HG03378 (cell line): ENCODE measurements around the gene UFM1.
"Not testable (repeated sequence)": the region's sequence is repeated elsewhere in the genome, so short reads cannot be mapped to it uniquely, and the experiment has no call there.

Experiments
- ATAC-seq: cut with Tn5 transposase; IDR thresholded peaks from one replicate; pipeline ENCODE4 v1.9.1; 2021; ENCODE audit warnings: mild to moderate bottlenecking, moderate library complexity; ENCODE audit not compliant: unreplicated experiment

Gene UFM1

GRCh38 chr13:38349390-38350113, at the start of gene UFM1:
UFM1 (plus strand) TSS chr13:38349851; CDS start chr13:38349920, 69 bp downstream.
- peak; percentile 89 for ATAC-seq

- no peak for ATAC-seq
Measured at GRCh38 chr13:38301236-38301635, 48.4 kb upstream of the UFM1 start.

DNA sequence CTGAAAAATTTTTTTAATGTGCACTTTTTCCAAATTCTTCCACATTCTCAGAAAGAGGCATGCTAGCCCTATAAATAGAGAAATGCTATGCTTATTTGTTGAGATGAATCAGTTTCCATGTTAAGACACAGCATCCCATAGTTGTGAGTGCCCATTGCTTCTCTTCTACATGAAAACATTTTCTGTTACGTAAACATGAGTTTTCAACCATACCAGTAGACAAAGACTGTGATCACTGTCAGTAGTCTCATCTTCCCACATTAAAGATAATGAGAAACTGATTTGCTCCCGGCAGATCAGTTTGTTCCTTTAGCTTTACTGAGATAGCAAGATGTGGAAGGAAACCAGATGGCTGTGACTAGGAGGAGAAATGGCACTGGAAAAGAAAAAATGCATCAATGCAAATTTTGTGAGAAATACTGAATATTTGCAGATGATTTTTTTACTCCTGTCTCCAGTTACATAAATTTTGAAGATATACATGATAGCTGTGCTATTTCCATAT, 45.8 kb upstream of the UFM1 start:
- ATAC-seq: no peak

DNA sequence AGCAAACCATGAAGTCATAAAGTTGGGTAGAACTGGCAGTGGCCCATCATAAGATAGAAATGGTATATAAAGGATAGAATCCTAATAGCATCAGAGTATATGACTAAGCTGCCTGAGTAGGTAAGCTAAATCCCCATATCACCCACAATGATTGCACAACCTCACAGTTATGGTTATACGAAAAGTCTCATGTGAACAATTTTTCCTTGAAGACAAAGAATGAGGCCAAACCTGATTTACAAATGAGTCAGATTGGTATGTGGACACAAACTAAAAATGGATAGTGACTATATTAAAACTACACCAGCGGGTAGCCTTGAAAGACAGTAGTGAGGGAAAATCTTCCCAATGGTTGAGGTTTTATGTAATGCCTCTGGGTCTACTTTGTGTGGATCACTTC, 40.9 kb upstream of the UFM1 start:
- no peak for ATAC-seq

DNA sequence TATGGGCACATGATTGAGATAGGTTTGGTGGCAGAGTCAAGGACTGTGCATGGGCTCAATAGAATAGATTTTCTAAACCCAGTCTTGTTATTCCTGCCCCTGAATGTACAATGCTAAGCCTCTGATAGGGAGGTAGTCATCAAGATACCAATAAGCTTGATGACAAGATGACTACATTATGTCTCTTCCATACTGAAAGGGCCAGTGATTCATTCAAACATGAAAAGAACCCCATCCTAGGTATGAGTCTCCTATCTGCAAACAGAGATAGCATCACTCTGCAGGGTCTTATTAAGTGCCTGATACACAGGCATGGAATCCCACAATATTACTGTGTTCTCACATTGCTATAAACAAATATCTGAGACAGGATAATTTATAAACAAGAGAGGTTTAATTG, 40.3 kb upstream of the UFM1 start:
- ATAC-seq: no peak

- not testable (repeated sequence) for ATAC-seq
Measured at GRCh38 chr13:38311175-38311574, 38.5 kb upstream of the UFM1 start.

DNA sequence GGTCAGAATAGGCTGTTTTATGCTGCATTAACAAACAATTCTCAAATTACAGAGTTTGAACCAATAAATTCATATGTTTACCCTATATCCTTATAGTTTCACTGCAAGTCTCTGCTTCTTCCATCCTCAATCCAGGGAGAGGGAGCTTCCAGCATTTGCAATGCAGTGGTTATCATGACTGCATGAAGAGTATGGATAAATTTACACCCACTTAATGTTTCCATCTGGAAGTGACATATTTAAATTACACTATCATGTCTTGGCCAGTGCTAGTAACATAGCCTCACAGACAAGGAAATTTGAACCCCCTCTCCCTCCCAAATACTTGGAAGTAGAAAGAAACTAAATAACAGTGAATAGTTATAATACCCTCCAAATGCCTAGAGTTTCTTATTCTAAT, 33.5 kb upstream of the UFM1 start:
- no peak for ATAC-seq

DNA sequence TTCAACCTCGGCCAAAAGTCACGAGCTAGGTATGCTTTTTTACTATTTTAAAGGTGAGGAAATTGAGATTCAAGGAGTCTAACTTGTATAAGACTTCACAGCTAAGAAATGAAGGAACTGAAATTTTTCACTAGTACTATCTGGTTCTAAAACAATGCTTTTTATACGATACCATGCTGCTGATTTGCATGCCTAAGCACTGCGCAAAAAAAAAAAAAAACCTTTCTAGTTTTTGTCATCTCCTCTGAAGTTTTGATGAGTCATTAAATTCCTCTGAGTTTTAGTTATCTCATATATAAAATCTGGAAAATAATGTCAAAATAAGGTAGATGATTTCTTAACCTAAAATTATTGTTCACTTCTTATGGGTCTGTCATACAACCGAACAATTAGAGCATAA, 28.0 kb upstream of the UFM1 start:
- ATAC-seq: no peak

GRCh38 chr13:38325426-38325825, 24.2 kb upstream of the UFM1 start:
- no peak for ATAC-seq

- ATAC-seq: no peak
Measured at GRCh38 chr13:38328699-38329098, 21.0 kb upstream of the UFM1 start.

GRCh38 chr13:38334845-38335244, 14.8 kb upstream of the UFM1 start:
- ATAC-seq: no peak

- no peak for ATAC-seq
Measured at GRCh38 chr13:38338089-38338488, 11.6 kb upstream of the UFM1 start.

DNA sequence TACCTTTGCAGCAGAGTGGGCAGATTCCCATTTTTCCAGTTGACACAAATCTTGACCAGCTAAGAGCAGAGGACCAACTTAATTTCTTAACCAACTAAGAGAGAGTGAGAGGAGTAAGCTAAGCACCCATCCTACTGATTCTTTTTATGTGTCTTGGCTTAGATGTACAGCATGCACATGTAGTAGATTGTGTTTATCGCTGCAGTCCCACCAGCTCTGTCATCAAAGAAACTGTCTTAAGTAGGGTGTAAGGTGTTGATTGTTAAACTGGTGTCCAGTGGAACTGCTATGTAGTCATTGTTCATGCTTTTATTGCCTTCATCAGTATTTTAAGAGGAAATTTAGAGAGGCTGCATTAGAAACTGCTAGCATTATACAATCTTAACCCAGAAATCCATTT, 9.0 kb upstream of the UFM1 start:
- ATAC-seq: no peak

DNA sequence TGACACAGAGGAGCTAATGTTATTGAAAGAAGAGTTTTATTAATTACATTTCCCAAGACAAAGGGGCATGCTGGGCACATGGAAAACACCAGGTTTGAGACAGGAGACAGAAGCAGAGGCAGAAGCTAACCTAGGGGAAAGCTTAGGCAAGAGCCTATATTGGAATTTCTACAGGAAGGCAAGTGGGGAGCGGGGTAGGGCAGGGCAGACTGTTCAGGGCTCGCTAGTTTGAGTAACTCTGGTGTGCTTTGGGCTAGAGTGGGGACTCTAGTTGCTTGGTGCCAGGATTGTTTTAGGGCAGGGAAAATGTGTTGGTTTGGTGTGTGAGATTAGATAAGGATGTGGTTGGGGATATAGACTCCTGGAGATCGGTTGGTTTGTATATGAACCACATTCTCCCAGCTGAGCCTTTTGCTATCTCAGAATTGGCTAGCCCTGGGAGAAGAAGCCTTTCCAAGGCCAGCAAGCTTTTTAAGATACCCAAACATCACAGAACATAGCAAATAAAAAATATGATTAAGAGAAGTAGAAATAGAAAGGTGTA, 8.4 kb upstream of the UFM1 start:
- no peak for ATAC-seq

DNA sequence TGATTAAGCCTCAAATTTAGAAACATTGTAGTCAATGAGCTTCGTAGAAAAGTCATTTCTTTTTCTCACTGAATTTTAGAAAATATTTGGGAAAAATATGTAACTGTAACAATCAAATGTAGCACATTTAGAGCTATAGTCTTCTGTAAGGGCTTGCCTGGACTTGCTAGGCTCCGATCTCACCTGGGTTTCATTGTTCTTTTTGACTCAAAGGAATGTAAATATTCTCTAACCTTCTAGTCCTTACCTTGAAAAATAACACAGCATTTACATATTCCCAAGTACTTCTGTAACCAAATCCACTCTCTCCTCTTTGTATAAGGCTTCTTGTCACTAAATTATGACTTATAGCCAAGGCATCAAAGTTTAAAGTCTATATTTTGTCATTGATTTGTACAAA, 2.9 kb upstream of the UFM1 start:
- no peak for ATAC-seq

DNA sequence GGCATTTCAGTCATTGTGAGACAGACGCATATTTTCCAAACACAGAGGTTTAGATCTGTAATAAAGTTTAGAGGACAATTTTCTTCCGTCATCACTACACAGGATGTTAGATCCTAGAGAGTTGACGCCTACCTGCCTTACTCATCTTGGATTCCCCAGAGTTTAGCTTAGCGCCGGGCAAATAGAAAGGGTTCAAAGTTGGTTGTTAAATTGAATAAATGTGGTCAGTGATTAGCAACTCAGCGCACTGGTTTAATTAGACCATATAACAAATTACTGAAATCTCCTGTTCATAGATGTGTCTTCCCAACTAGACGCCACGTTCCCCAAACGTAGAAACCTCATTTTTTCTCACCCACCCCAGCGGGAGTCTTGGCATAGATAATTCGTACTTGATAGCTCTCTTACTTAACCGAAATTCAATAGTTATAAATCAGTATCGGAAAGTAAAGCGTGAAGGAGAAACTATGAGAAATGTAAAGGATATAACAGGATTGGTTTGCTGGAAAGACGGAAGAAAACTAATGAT, 726 bp upstream of the UFM1 start:
- ATAC-seq: peak; percentile 29

GRCh38 chr13:38350114-38350617, 515 bp downstream of the UFM1 start:
- peak; percentile 26 for ATAC-seq

- ATAC-seq: no peak
Measured at GRCh38 chr13:38355595-38356119, 6.0 kb downstream of the UFM1 start.

- no peak for ATAC-seq
Measured at GRCh38 chr13:38358684-38359083, 9.0 kb downstream of the UFM1 start.

DNA sequence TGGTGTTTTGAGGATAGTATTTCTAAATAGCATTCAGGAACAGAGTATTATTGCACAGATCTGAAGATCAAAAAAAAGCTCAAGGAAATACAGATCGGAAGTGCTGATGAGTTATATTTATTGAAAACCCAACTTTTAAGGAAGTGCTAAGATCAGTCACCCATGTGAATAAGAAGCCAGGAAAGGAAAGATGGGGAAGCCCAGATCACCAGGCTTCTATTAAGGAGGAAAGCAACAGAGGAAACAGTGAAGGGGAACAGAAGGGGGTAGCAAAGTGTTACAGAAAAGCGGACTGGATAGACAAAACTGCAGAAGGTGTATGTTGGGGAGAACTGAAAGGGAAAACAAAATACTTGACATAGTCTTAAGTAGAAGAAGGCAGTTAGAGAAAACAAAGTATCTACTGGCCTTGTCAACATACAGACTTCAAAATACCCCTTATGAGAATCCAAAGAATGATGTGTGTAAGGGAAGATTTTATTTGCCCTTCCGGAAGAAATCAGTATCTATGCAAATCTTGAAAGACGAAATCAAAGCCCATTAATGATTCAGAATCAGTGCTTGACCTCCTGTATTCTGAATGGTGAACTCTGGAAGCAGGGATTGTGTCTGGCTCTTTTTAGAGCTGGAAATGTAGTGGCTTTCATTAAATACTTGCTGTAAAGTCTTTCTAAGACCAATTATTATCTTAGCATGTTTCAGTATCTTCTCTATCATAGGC, 12.1 kb downstream of the UFM1 start:
- no peak for ATAC-seq

- ATAC-seq: no peak
Measured at GRCh38 chr13:38363219-38363618, 13.6 kb downstream of the UFM1 start.
